Measurements from ENCODE around the gene CLIC3. TPM values are rescaled to one million over a fixed set of nuclear protein-coding genes. Genes with fewer than 3 reads are reported as not detected.

CLIC3 gene
- total RNA-seq, 1 donor from 2014 or later, result not detected

- Histone ChIP-seq H3F3A (ENCODE audit: low read depth) (peaks cover 6% of the 10 kb centered on the region), H3K27ac (no peak overlapping the region), H3K36me3 (no peaks in the 10 kb centered on the region), H3K79me2 (ENCODE audit: low read depth) (no peaks in the 10 kb centered on the region), H4K20me1 (ENCODE audit: low read depth) (no peaks in the 10 kb centered on the region), H3K9ac (no peak overlapping the region), H3K27me3 (no peaks in the 10 kb centered on the region), H3K4me1 (peaks cover 17% of the 10 kb centered on the region), H3K9me3 (ENCODE audit: low read depth) (no peaks in the 10 kb centered on the region), H3K4me2 (no peak overlapping the region), H2AFZ (replicated peaks) (no peak overlapping the region), H3K4me3 (no peak overlapping the region)
- Mint-ChIP-seq H3K27me3 (ENCODE audit: insufficient read depth, low read depth) (peaks cover 6% of the 10 kb centered on the region), H3K4me3 (no peak overlapping the region), H3K36me3 (peaks cover 3% of the 10 kb centered on the region), H3K27ac (peak overlapping the region; percentile 65), H3K4me1 (peaks cover 2% of the 10 kb centered on the region), H3K9me3 (no peaks in the 10 kb centered on the region)
- TF ChIP-seq CTCF (IDR thresholded peaks at IDR 0.05) (no peak), EZH2 (IDR thresholded peaks at IDR 0.05) (no peak), EZH2phosphoT487 (IDR thresholded peaks at IDR 0.05) (no peak)
- no peak for DNase-seq (ENCODE audit: low spot score)
Observed at GRCh38 chr9:136954270-136955083, 41.9 kb downstream of the CLIC3 start.

- H3K27me3 Mint-ChIP-seq (ENCODE audit: insufficient read depth, low read depth), result peaks cover 6% of the 10 kb centered on the region
- TF ChIP-seq EZH2 (IDR thresholded peaks at IDR 0.05) (no peak), CTCF (IDR thresholded peaks at IDR 0.05) (no peak), EZH2phosphoT487 (IDR thresholded peaks at IDR 0.05) (no peak)
Observed at GRCh38 chr9:136953771-136954269, 42.5 kb downstream of the CLIC3 start.

GRCh38 chr9:136952876-136953770, 43.2 kb downstream of the CLIC3 start:
- Mint-ChIP-seq H3K4me1 (peaks cover 5% of the 10 kb centered on the region), H3K27me3 (ENCODE audit: insufficient read depth, low read depth) (peaks cover 6% of the 10 kb centered on the region), H3K36me3 (peaks cover 3% of the 10 kb centered on the region), H3K4me3 (no peak overlapping the region), H3K9me3 (no peaks in the 10 kb centered on the region), H3K27ac (no peak overlapping the region)
- H3K36me3 ChIP-seq, result no peaks in the 10 kb centered on the region
- TF ChIP-seq EZH2 (IDR thresholded peaks at IDR 0.05) (no peak), EZH2phosphoT487 (IDR thresholded peaks at IDR 0.05) (no peak)
- no peaks in the 10 kb centered on the region for H3K79me2 ChIP-seq (ENCODE audit: low read depth)
- no peak overlapping the region for H3K9ac ChIP-seq
- H2AFZ ChIP-seq (replicated peaks), result no peak overlapping the region
- H3K4me2 ChIP-seq, result no peak overlapping the region
- no peaks in the 10 kb centered on the region for H3K9me3 ChIP-seq (ENCODE audit: low read depth)
- no peak overlapping the region for H3K27ac ChIP-seq
- H3K4me3 ChIP-seq, result no peak overlapping the region
- no peaks in the 10 kb centered on the region for H4K20me1 ChIP-seq (ENCODE audit: low read depth)
- H3F3A ChIP-seq (ENCODE audit: low read depth), result peaks cover 9% of the 10 kb centered on the region
- H3K27me3 ChIP-seq, result no peaks in the 10 kb centered on the region
- peaks cover 21% of the 10 kb centered on the region for H3K4me1 ChIP-seq
- DNase-seq (ENCODE audit: low spot score), result no peak

More at GRCh38 chr9:136953771-136954269, 42.5 kb downstream of the CLIC3 start:
- H3K27me3 ChIP-seq, result no peaks in the 10 kb centered on the region
- H2AFZ ChIP-seq (replicated peaks), result no peak overlapping the region
- H3K9ac ChIP-seq, result no peak overlapping the region
- no peaks in the 10 kb centered on the region for H3K79me2 ChIP-seq (ENCODE audit: low read depth)
- Mint-ChIP-seq H3K4me1 (peaks cover 2% of the 10 kb centered on the region), H3K4me3 (no peak overlapping the region), H3K9me3 (no peaks in the 10 kb centered on the region), H3K27ac (no peak overlapping the region), H3K36me3 (peaks cover 3% of the 10 kb centered on the region)
- H3K4me1 ChIP-seq, result peaks cover 21% of the 10 kb centered on the region
- H3K36me3 ChIP-seq, result no peaks in the 10 kb centered on the region
- no peak overlapping the region for H3K4me2 ChIP-seq
- DNase-seq (ENCODE audit: low spot score), result no peak
- peaks cover 6% of the 10 kb centered on the region for H3F3A ChIP-seq (ENCODE audit: low read depth)
- no peaks in the 10 kb centered on the region for H3K9me3 ChIP-seq (ENCODE audit: low read depth)
- H3K4me3 ChIP-seq, result no peak overlapping the region
- no peak overlapping the region for H3K27ac ChIP-seq
- H4K20me1 ChIP-seq (ENCODE audit: low read depth), result no peaks in the 10 kb centered on the region
